Sciatic nerve (tissue), 2 donors: ENCODE measurements around the gene ACOT13. TPM values are rescaled to one million over a fixed set of nuclear protein-coding genes. Genes with fewer than 3 reads are reported as not detected.
"Not testable (repeated sequence)": the region's sequence is repeated elsewhere in the genome, so short reads cannot be mapped to it uniquely, and the experiment has no call there.

Experiments used
- ATAC-seq: fragments of 200-7000 bp; cut with Tn5 transposase; one replicate; pipeline ENCODE4 v1.9.1; 2020; ENCODE audit warnings: mild to moderate bottlenecking, moderate library complexity
- DNase-seq: peaks from one replicate; pipeline ENCODE4 v3.0.0-alpha.2; 2020; ENCODE audit warnings: low spot score
- intact Hi-C: fragments of 100-400 bp; cut with DNase I; formaldehyde crosslinking; loops from one replicate; pipeline ENCODE4 v1.14.2; 2022
- total RNA-seq: library from RNA; stranded (reverse); fragmentation: NEBNext Ultra II Directional; extraction: Animal tissue kit (Norgen Biotek cat#: 25700); gene quantifications from one replicate; pipeline ENCODE4 v1.2.1, GENCODE V29; 2021
- donor health status: DM: no; HTN: no; CAD: no.
- donor health status: DM: no; HTN: no; CAD: no.

Gene ACOT13
- total RNA-seq, 1 donor from 2014 or later: 17.3 TPM

GRCh38 chr6:24743944-24744335 is 77.1 kb downstream of the ACOT13 start:
- ATAC-seq (peak; percentile 67), DNase-seq (no peak)
- intact Hi-C loops: no loop called here

- intact Hi-C loops: no loop called here
Observed at GRCh38 chr6:24744911-24745310, 78.0 kb downstream of the ACOT13 start.

GRCh38 chr6:24749297-24749696 is 82.4 kb downstream of the ACOT13 start:
- no peak for DNase-seq
- peak; percentile 22 for ATAC-seq
- intact Hi-C loops: no loop called here

More at GRCh38 chr6:24744911-24745310, 78.0 kb downstream of the ACOT13 start:
- ATAC-seq (peak; percentile 68), DNase-seq (no peak)

GRCh38 chr6:24750878-24751277 is 84.0 kb downstream of the ACOT13 start:
- intact Hi-C loops, ATAC-seq, DNase-seq: not testable (repeated sequence)

- intact Hi-C loops: no loop called here
- DNase-seq (no peak), ATAC-seq (no peak)
Observed at GRCh38 chr6:24752503-24752902, 85.6 kb downstream of the ACOT13 start.

GRCh38 chr6:24752917-24753492 is 86.1 kb downstream of the ACOT13 start:
- intact Hi-C loops: no loop called here
- ATAC-seq (no peak), DNase-seq (no peak)

- ATAC-seq (no peak), DNase-seq (no peak)
Observed at GRCh38 chr6:24753545-24753944, 86.7 kb downstream of the ACOT13 start.

GRCh38 chr6:24754378-24754777 is 87.5 kb downstream of the ACOT13 start:
- intact Hi-C loops, ATAC-seq, DNase-seq: not testable (repeated sequence)

More at GRCh38 chr6:24753545-24753944, 86.7 kb downstream of the ACOT13 start:
- intact Hi-C loops: no loop called here

Other genes starting within 250 kb of the ACOT13 start
- gene GPLD1, start 177.5 kb upstream of the ACOT13 start, total RNA-seq: 4.9 TPM
- 19.3 TPM for gene ALDH5A1, start 172.1 kb upstream of the ACOT13 start, total RNA-seq
- 0.40 TPM for gene KIAA0319, start 20.9 kb upstream of the ACOT13 start, total RNA-seq
- gene TDP2, start 178 bp upstream of the ACOT13 start, total RNA-seq: 34.9 TPM
- gene C6orf62, start 52.1 kb downstream of the ACOT13 start, total RNA-seq: 89.3 TPM
- 10.9 TPM for gene GMNN, start 107.9 kb downstream of the ACOT13 start, total RNA-seq
- not detected for gene ARMH2, start 131.8 kb downstream of the ACOT13 start, total RNA-seq